ENCODE data around the gene MC4R.

MC4R gene

DNA sequence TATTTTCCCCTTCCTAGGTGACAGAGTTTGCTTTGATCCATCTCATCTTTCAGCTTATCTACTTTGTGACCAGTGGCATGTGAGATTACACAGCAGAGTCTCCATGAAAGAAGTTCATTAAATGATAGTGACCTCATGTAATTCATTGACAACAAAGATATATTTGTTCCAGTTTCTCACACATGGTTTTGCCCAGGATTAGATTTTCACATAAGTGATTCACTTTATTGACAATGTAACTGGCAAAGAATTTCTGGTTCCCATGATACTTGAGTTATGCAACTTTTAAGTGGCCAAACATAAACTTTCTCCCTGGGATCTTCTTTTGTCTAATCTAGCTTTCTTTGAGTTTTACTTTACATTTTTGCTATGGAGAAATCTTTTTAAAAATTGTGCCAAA is 50.0 kb downstream of the MC4R start:
- no peak overlapping the region for H4K8ac ChIP-seq (ENCODE audit: low read depth, low read length)

More for the DNA sequence above, 50.0 kb downstream of the MC4R start:
- Histone ChIP-seq H3K27ac (ENCODE audit: low read depth, low read length) (no peak overlapping the region), H2AK5ac (ENCODE audit: low read length) (no peak overlapping the region), H3K4me1 (ENCODE audit: control insufficient read depth, low read depth, low read length) (no peaks in the 10 kb centered on the region), H3K36me3 (ENCODE audit: control insufficient read depth, insufficient read depth, low read length) (no peaks in the 10 kb centered on the region), H3K4me2 (ENCODE audit: low read length) (no peak overlapping the region), H3K23ac (ENCODE audit: low read length) (no peak overlapping the region), H3K79me1 (ENCODE audit: low read length) (no peaks in the 10 kb centered on the region), H3K79me2 (ENCODE audit: control insufficient read depth, insufficient read depth, low read length) (no peaks in the 10 kb centered on the region), H3K9ac (ENCODE audit: low read length) (no peak overlapping the region), H3K4ac (ENCODE audit: low read depth, low read length) (no peak overlapping the region), H2BK15ac (replicated peaks; ENCODE audit: low read depth) (no peak overlapping the region), H2BK120ac (ENCODE audit: low read depth, low read length) (no peak overlapping the region), H3K56ac (ENCODE audit: low read length) (no peak overlapping the region), H3K4me3 (ENCODE audit: low read length) (no peak overlapping the region), H3K27me3 (ENCODE audit: insufficient read depth, low read length, poor library complexity) (no peaks in the 10 kb centered on the region), H3K18ac (ENCODE audit: low read length) (no peak overlapping the region), H2BK5ac (ENCODE audit: low read length) (no peak overlapping the region), H4K5ac (ENCODE audit: low read length) (no peak overlapping the region)
- DNase-seq = no peak
